GM10248 (cell line): ENCODE measurements around the gene RAP1GAP2.
"Not testable (repeated sequence)": the region's sequence is repeated elsewhere in the genome, so short reads cannot be mapped to it uniquely, and the experiment has no call there.

Experiments
- CTCF ChIA-PET: fragments of 300-600 bp; sonication (Branson Sonifier 250); formaldehyde crosslinking; extraction: SDS; loops from one replicate; lab custom pipeline; 2021; ENCODE audit warnings: antibody characterized with exemption; lab: Yijun Ruan, JAX
- POLR2A ChIA-PET: fragments of 350-650 bp; sonication (Branson Sonifier 250); formaldehyde crosslinking; extraction: SDS; loops from one replicate; lab custom pipeline; 2020; ENCODE audit warnings: antibody characterized with exemption; lab: Yijun Ruan, JAX
- DNase-seq: peaks from one replicate; pipeline ENCODE4 v3.0.0; 2012; ENCODE audit errors: extremely low spot score
- TF ChIP-seq, protein P1 (sequence below): IDR thresholded peaks from 2 replicates; pipeline ENCODE4 v1.5.1; 2012; ENCODE audit warnings: mild to moderate bottlenecking, low read depth; ENCODE audit errors: extremely low read depth, missing control alignments, control extremely low read depth

RAP1GAP2 gene

DNA sequence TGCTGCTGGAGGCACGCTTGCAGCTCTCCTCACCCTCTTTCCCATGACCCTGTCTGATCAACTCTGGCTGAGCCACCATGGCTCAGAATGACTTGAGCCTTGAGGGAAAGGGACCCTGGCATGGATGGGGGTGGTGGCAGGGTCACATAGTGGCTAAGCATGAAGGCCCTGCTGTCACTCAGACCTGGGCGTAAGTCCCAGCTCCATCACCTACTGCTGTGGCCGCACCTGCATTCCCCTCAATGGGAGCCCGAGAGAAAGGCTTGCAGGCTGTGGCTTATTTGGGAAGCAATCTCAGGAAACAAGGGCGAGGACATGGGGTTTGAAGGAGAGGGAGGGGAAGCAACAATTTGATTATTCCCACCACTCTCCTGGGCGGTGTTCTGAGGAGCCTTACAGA, 17.7 kb upstream of the RAP1GAP2 start:
- TF ChIP-seq, protein P1, sequence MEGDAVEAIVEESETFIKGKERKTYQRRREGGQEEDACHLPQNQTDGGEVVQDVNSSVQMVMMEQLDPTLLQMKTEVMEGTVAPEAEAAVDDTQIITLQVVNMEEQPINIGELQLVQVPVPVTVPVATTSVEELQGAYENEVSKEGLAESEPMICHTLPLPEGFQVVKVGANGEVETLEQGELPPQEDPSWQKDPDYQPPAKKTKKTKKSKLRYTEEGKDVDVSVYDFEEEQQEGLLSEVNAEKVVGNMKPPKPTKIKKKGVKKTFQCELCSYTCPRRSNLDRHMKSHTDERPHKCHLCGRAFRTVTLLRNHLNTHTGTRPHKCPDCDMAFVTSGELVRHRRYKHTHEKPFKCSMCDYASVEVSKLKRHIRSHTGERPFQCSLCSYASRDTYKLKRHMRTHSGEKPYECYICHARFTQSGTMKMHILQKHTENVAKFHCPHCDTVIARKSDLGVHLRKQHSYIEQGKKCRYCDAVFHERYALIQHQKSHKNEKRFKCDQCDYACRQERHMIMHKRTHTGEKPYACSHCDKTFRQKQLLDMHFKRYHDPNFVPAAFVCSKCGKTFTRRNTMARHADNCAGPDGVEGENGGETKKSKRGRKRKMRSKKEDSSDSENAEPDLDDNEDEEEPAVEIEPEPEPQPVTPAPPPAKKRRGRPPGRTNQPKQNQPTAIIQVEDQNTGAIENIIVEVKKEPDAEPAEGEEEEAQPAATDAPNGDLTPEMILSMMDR, result no peak
- DNase-seq, result no peak
- CTCF ChIA-PET, result no interaction called here
- POLR2A ChIA-PET, result no interaction called here

DNA sequence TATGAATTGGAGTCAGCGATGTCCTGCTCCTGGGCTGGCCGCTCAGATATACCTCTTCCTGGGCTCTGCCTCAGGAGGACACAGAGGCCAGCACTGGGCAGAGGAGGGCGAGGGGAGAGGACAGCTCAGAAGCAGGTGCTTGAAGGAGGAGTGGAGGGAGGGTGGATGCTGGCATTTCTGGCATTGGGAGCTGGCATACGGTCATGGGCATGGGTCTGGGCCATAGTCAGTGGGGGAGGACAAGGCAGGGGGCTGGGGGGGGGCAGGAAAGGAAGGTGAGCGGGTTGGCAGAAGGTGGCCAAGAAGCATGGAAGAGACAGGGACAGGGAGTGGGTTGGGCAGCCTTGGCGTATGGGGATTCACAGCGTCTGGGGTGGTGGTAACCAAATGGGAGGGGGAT, 16.7 kb upstream of the RAP1GAP2 start:
- ChIA-PET CTCF (no interaction called here), POLR2A (no interaction called here)

DNA sequence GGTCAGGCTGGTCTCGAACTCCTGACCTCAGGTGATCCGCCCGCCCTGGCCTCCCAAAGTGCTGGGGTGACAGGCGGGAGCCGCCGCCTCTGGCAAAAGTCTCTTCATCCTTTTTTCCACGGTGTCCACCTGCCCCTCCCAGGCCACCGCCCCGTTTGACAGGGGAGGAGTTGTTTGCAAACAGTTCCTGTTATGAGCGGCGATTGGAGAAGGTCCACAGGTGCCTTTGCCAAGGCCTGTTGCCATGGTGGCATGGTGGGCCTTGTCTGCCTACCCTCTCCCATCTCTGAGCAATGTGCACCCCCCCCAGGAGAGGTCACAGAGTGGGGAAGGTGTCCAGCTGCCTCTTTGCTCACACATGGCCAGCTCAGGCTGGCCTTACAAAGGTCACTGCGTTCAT, 16.0 kb upstream of the RAP1GAP2 start:
- TF ChIP-seq, protein P1, result no peak
- no peak for DNase-seq
- CTCF ChIA-PET, result no interaction called here
- POLR2A ChIA-PET, result no interaction called here

More for the DNA sequence above, 16.7 kb upstream of the RAP1GAP2 start:
- DNase-seq, result no peak
- TF ChIP-seq, protein P1, result no peak

DNA sequence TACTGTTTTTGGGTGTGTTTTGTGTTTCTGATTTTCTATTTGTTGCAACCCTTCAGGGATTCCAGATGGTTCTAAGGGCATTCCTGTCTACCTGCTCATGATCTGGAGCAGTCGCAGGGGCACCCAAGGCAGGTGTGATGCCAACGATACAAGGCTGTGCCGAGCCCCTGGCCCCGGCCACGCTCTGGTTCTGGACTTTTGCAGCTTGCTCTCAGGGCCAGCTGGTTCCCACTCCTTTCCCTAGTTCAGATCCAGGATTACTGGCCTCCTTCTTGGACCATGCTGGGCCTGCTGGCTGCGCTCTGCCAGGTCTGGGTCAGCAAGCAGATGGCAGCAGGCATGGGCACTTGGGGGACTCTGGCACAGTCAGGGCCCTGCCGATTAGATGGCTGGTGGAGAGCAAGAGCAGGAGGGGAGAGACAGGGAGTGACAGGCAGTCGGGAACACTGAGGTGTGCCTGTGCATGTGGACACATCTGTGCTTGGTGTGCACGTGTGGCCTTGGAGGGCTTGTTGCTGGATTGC, 15.2 kb upstream of the RAP1GAP2 start:
- ChIA-PET CTCF (no interaction called here), POLR2A (no interaction called here)
- no peak for DNase-seq
- TF ChIP-seq, protein P1, result no peak

DNA sequence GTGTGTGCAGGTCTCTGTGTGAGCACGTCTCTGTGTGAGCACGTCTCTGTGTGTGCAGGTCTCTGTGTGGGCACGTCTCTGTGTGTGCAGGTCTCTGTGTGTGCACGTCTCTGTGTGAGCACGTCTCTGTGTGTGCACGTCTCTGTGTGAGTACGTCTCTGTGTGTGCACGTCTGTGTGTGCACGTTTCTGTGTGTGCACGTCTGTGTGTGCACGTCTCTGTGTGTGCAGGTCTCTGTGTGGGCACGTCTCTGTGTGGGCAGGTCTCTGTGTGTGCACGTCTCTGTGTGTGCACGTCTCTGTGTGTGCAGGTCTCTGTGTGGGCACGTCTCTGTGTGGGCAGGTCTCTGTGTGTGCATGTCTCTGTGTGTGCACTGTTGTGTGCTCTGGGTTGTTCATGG, 14.6 kb upstream of the RAP1GAP2 start:
- CTCF ChIA-PET, DNase-seq: not testable (repeated sequence)
- POLR2A ChIA-PET, result interaction anchor here (0.5 kb wide), 1 partner anchor 182 kb away, joined by 14 read pairs; no protein-coding TSS in a partner anchor

DNA sequence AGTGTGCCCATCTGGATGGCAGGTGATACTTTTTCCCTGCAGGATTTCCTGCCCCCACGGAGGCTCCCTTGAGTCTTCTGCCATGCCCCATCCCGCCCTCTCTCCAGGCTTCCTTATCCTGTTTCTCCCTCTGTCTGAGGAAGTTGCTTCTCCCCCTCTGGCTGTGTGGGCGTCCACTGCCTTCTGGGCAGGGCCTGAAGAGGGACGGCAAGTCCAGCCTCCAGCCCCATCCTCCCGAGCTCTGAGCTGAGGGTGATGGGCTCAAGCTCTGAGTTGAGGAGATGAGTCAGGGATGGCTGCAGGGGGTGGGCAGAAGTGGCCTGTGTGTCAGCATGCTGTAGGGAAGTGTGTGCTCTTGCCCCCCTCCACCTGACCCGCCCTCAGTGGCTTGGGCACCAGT, 14.2 kb upstream of the RAP1GAP2 start:
- TF ChIP-seq, protein P1, result no peak
- POLR2A ChIA-PET, result interaction anchor here (0.5 kb wide), 1 partner anchor 182 kb away, joined by 14 read pairs; no protein-coding TSS in a partner anchor
- DNase-seq, result no peak

DNA sequence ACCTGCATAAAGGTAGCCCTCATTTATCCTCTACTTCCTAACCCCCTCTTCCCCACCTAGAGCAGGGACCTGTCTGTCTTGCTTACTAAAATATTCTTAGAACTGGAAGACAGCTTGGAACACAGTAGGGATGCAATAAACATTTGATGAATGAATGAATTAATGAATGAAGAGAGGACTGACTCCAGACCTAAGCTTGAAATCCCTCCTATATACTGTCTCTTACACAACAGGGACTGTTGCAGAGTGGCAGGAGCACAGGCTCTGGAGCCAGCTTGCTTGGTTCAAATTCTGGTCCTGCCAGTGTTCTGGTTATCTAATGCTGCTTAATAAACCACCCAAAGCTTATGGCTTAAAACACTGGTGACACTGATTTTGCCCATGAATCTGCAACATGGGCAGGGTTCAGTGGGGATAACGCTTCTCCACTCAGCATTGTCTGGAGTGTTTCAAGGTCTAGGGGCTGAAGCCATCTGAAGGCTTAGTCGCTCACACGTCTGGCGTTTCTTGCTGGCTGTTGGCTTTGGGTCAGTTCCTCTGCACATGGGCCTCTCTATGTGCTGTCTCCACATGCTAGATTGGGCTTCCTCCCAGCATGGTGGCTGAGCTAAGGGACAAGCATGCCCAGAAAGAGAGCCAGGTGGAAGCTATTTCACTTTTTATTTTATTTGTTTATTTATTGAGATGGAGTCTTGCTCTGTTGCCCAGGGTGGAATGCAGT, 12.8 kb upstream of the RAP1GAP2 start:
- CTCF ChIA-PET, result interaction anchor here (1.1 to 1.4 kb wide), 3 partner anchors 12 to 229 kb away, joined by 3 to 4 read pairs (median 3); no protein-coding TSS in a partner anchor
- POLR2A ChIA-PET, result interaction anchor here (0.6 kb wide), 1 partner anchor 71 kb away, joined by 5 read pairs; no protein-coding TSS in a partner anchor
- no peak for DNase-seq
- TF ChIP-seq, protein P1, result no peak

More for the DNA sequence above, 14.2 kb upstream of the RAP1GAP2 start:
- CTCF ChIA-PET, result no interaction called here
